SK-MEL-5 (cell line): Measurements from ENCODE around the gene SON. TPM values are rescaled to one million over a fixed set of nuclear protein-coding genes. Genes with fewer than 3 reads are reported as not detected.
"Not testable (repeated sequence)": the region's sequence is repeated elsewhere in the genome, so short reads cannot be mapped to it uniquely, and the experiment has no call there.

Experiments
- DNase-seq: peaks from one replicate; pipeline ENCODE4 v3.0.0-alpha.2; 2016; ENCODE audit warnings: low read depth, low spot score
- in situ Hi-C: cut with HindIII; loops from 2 replicates; pipeline ENCODE4 v1.10.0; 2016; ENCODE audit warnings: low sequenced_read_pairs, high pct_unique_total_duplicates, low pct_unique_long_range_greater_than_20kb
- total RNA-seq: library from RNA; depleted of rRNA; stranded (reverse); fragments of >200 nt; shearing (Covaris generic); gene quantifications from 2 replicates; pipeline ENCODE4 v1.2.3, GENCODE V29; 2014; rRNA removed

The SON gene
- total RNA-seq, 1 experiment from 2014 or later = 133 TPM

DNA sequence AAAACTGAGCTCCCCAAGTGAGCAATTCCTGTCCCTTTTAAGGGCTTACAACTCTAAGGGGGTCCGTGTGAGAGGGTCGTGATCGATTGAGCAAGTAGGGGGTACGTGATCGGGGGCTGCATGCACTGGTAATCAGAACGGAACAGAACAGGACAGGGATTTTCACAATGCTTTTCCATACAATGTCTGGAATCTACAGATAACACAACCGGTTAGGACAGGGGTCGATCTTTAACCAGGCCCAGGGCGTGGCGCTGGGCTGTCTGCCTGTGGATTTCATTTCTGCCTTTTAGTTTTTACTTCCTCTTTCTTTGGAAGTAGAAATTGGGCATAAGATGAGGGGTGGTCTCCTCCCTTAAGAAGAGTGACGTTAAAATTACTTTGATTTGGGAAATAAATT lies 74.7 kb downstream of the SON start:
- in situ Hi-C loops, DNase-seq: not testable (repeated sequence)

DNA sequence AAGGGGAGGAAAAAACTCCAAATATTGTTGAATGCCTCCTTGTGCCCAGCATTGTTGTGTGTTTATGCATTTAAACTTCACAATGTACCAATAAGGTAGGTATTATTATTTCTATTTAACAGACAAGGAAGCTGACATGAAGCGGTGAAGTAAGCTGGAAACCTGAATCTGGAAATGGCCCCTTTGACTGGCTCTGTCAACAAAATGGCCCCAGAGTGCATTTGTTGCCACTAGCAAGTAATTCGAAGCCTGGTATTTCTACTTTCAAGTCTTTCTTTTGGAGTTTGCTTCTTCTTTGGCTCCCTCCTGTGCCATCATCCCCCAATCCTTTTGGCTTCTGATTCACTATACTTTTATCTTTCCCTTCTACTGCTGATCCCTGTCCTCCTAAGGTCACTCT lies 75.6 kb downstream of the SON start:
- no peak for DNase-seq
- in situ Hi-C loops = no loop called here

- DNase-seq = no peak
- in situ Hi-C loops = no loop called here
Observed at GRCh38 chr21:33619726-33620125, 76.9 kb downstream of the SON start.

GRCh38 chr21:33622253-33622652 lies 79.4 kb downstream of the SON start:
- in situ Hi-C loops = no loop called here
- no peak for DNase-seq

DNA sequence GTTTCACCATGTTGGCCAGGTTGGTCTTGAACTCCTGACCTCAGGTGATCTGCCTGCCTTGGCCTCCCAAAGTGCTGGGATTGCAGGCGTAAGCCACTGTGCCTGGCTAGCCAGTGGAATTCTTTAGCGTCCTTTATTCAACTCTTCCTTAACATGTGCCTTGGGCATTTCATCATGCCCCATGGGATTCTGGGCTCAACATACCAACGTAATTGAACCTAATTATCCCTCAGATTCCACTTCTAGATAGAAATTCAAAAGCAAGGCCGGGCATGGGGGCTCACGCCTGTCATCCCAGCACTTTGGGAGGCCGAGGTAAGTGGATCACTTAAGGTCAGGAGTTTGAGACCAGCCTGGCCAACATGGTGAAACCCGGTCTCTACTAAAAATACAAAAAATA lies 83.3 kb downstream of the SON start:
- in situ Hi-C loops, DNase-seq: not testable (repeated sequence)

Other genes with a start within 250 kb of the SON start
- 10.7 and 11.9 TPM in 2 replicates for gene IFNAR1, start 218.1 kb upstream of the SON start, total RNA-seq
- 104 and 121 TPM in 2 replicates for gene IFNGR2, start 139.6 kb upstream of the SON start, total RNA-seq
- gene TMEM50B, start 63.1 kb upstream of the SON start, total RNA-seq = 32.1 and 32.7 TPM in 2 replicates
- gene DNAJC28, start 51.3 kb upstream of the SON start, total RNA-seq = 0.64 and 1.1 TPM in 2 replicates
- 90.1 and 95.7 TPM in 2 replicates for gene GART, start 921 bp upstream of the SON start, total RNA-seq
- gene DONSON, start 45.6 kb downstream of the SON start, total RNA-seq = 16.9 and 17.8 TPM in 2 replicates
- gene CRYZL1, start 98.7 kb downstream of the SON start, total RNA-seq = 7.7 and 15.2 TPM in 2 replicates
- 10.9 and 13.4 TPM in 2 replicates for gene ITSN1, start 99.5 kb downstream of the SON start, total RNA-seq